Astrocyte (in vitro differentiated cells and primary cell): ENCODE results near the gene NRN1L.

Experiments
- EZH2 ChIP-seq: IDR thresholded peaks from 2 replicates; pipeline ENCODE4 v1.6.1; 2012; ENCODE audit warnings: mild to moderate bottlenecking, low read length, inconsistent platforms; ENCODE audit not compliant: insufficient read depth
- TF ChIP-seq, protein P1 (sequence below): IDR thresholded peaks from 2 replicates; pipeline ENCODE4 v1.5.1; 2011; ENCODE audit warnings: low read depth, mild to moderate bottlenecking, inconsistent platforms, low read length, moderate library complexity; ENCODE audit not compliant: insufficient read depth

GRCh38 chr16:67922740-67923139, 38.1 kb downstream of the NRN1L start:
- TF ChIP-seq, protein P1, sequence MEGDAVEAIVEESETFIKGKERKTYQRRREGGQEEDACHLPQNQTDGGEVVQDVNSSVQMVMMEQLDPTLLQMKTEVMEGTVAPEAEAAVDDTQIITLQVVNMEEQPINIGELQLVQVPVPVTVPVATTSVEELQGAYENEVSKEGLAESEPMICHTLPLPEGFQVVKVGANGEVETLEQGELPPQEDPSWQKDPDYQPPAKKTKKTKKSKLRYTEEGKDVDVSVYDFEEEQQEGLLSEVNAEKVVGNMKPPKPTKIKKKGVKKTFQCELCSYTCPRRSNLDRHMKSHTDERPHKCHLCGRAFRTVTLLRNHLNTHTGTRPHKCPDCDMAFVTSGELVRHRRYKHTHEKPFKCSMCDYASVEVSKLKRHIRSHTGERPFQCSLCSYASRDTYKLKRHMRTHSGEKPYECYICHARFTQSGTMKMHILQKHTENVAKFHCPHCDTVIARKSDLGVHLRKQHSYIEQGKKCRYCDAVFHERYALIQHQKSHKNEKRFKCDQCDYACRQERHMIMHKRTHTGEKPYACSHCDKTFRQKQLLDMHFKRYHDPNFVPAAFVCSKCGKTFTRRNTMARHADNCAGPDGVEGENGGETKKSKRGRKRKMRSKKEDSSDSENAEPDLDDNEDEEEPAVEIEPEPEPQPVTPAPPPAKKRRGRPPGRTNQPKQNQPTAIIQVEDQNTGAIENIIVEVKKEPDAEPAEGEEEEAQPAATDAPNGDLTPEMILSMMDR: no peak
- TF ChIP-seq EZH2: no peak
